SK-N-SH treated with all-trans-retinoic acid at 6 μM for 48 hours (cell line): ENCODE measurements around the gene CHST13.

Experiments used
- CREB5 ChIP-seq: fragments of 250-450 bp; sonication (Bioruptor Pico); IDR thresholded peaks from 2 replicates; pipeline ENCODE4 v1.5.1; 2020; ENCODE audit warnings: low read depth, mild to moderate bottlenecking, moderate library complexity
- TSHZ2 ChIP-seq: fragments of 250-450 bp; sonication (Bioruptor Pico); IDR thresholded peaks from 2 replicates; pipeline ENCODE4 v1.5.0; 2020; ENCODE audit warnings: mild to moderate bottlenecking, moderate library complexity
- ZFP30 ChIP-seq: fragments of 450-650 bp; formaldehyde crosslinking; IDR thresholded peaks from 2 replicates; pipeline ENCODE4 v1.5.0; 2022; ENCODE audit warnings: mild to moderate bottlenecking, moderate library complexity
- TF ChIP-seq, protein P1 (sequence below): fragments of 250-450 bp; sonication (Bioruptor Pico); IDR thresholded peaks from 2 replicates; pipeline ENCODE4 v1.8.0; 2020; ENCODE audit warnings: mild to moderate bottlenecking, moderate library complexity, borderline replicate concordance

DNA sequence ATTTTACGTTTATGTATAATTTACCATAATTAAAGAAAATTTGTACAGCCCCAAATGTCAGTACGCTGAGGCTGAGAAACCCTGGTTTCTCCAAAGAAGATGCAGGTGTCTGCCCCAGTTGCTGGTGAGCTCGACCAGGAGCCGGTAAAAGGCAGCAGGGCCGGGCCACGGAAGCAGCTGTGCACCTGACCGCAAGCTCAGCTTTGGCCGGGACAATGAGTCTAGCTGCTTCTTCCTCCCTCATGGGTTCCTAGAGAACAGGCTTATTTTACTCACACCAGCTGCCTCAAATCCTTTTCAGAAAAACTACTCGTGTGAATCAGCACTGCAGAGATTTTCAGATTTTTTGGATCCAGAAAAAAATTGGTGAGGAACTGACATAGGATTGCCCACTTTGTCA is 30.2 kb upstream of the CHST13 start:
- TF ChIP-seq TSHZ2 (CRISPR knock-in tag) = no peak
- TF ChIP-seq, protein P1, sequence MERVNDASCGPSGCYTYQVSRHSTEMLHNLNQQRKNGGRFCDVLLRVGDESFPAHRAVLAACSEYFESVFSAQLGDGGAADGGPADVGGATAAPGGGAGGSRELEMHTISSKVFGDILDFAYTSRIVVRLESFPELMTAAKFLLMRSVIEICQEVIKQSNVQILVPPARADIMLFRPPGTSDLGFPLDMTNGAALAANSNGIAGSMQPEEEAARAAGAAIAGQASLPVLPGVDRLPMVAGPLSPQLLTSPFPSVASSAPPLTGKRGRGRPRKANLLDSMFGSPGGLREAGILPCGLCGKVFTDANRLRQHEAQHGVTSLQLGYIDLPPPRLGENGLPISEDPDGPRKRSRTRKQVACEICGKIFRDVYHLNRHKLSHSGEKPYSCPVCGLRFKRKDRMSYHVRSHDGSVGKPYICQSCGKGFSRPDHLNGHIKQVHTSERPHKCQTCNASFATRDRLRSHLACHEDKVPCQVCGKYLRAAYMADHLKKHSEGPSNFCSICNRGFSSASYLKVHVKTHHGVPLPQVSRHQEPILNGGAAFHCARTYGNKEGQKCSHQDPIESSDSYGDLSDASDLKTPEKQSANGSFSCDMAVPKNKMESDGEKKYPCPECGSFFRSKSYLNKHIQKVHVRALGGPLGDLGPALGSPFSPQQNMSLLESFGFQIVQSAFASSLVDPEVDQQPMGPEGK (CRISPR knock-in tag) = no peak
- no peak for TF ChIP-seq CREB5 (CRISPR knock-in tag)
- TF ChIP-seq ZFP30 = no peak
